Hematopoietic multipotent progenitor cell (in vitro differentiated cells): ENCODE results near the gene SRPK2. TPM values are rescaled to one million over a fixed set of nuclear protein-coding genes. Genes with fewer than 3 reads are reported as not detected.

ENCODE experiments used
- DNase-seq, 3 donors: peaks; one replicate each; pipeline ENCODE4 v3.0.0-alpha.2; 2011 to 2015; ENCODE audit warnings: low read depth in 2 of 3, low spot score in 2 of 3
- total RNA-seq: library from RNA; depleted of rRNA; stranded (reverse); fragments of >200 nt; gene quantifications from one replicate; pipeline ENCODE4 v1.2.3, GENCODE V29; 2012

Gene SRPK2
- total RNA-seq, 1 donor, result 16.7 TPM

DNA sequence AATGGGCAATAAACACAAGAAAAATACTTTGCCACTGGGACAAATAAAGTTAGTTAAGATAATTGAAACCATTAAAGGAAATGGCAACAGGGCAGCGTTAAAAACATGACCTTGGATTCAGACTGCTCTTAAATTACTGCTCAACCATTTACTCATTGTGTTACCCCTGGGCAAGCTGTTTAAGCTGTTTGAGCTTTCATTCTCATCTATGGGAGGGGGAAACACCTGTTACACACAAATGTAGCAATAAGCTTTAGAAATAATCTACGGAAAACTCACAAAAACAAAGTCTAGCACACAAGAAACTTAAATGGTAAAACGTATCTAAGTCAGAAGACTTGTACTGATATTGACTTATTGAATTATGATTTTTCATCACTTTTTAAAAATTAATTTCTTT lies 237.6 kb downstream of the SRPK2 start:
- no peak for DNase-seq

DNA sequence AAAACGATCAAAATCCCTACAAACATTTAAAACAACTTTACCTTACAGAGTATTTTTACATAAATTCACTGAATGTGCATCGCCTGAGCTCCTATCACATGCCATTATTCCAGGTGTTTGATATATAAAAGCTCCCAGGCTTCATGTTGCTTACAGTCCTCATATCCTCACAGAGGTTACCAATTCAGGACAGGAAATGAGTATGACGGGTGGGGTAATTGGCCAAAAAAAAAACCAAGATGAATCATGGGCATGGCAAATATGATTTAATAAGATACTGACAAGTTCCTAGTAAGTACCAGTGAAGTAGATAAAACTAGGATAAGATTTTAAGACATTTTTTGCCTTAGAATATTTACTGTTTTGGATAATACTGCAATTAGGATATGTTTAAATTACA lies 238.9 kb downstream of the SRPK2 start:
- DNase-seq, result no peak

DNA sequence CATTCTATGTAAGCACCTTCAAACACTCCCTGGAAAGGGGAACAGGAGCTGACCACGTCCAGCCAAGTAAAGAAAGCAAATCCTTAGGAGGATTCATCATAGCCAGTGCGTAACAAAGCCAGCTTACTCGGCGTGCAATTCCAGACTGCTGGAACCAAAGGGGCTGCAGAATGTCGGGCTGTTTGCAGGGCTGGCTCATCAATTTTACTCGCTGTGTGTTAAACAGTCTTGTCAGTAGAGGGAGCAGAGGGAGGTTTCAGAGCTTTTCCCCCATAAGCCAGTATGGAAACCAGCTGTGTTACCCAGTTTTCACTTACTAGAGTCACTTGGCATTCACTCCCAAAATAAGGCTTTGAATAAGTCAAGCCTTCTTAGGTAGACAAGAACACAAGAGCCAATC lies 247.7 kb downstream of the SRPK2 start:
- peak in 1 of 3 donors; percentile 22 for DNase-seq

DNA sequence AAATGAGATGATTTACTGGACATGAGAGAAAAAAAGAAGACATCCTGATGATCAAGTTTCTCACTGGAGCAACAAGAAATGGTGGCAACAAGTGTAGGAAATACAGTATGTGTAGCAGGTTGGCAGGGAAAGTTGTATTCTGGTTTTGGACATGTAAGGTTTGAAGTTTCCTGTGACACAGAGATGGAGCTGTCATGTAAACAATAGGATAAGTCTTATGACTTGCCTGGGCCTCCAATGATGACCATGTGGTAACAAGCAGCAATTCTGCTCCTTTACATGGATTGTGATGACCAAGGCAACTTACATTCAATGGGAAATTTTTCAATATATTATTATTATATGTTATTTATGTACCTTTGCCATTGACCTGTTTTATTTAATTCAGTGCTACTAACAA lies 249.3 kb downstream of the SRPK2 start:
- DNase-seq, result no peak

DNA sequence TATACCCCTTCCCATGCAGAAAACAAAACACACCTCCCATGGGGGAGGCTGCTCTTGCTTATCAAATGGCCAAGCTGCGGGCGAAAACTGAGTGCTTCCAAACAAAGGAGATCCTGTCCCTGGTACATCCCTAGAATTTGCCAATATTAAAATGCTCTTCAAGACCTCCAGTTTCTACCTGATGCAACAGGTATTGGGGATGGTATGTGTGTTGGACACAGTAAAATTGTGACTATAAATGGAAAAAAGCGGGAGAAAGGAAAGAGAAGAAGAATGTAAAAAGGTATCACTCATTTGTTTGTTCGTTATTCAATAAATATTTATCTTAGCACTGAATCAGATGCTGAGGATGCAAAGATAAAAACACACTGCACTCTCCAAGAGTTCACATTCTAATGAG lies 250.8 kb downstream of the SRPK2 start:
- no peak for DNase-seq

- DNase-seq, result no peak
These were observed 252.5 kb downstream of the SRPK2 start for GRCh38 chr7:105136221-105136620.

GRCh38 chr7:105133986-105134655 lies 254.6 kb downstream of the SRPK2 start:
- DNase-seq, result no peak

DNA sequence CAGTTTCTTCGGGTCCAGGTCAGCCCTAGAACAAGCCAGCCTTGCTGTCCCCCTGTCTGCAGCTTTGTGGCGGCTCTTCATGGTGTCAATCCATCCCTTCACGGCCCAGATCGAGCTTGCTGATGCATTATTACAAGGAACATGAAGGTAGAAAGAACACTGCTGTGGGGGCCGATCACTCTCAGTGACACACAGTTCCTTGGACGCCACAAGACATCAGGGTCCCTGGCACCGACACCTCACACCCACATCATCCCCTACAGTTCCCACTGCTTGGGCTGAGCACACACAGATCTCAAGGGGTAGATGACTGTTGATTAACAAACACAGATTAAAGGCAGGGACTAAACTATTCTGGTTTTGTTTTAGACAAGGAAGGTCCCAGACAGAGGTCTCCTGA lies 255.4 kb downstream of the SRPK2 start:
- no peak for DNase-seq

DNA sequence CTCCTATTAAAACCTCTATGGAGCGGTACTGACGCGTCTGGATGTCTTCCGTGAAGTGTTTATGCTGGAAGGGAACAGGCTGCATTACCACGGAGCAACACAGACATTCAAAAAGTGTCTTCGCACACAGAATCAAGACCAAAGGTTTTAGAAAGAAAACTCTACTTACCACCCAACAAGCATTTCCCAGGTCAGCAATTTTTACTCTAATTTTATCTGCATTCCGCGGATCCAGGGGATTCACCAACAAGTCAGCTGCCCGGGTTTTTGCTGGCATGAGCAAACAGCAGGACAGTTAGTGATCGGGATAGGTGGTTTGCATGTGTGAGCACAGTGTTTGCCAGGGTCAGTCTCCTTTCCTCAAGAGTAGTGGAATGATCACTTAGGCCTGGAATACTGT lies 255.9 kb downstream of the SRPK2 start:
- no peak for DNase-seq

- DNase-seq, result no peak
These were observed 256.4 kb downstream of the SRPK2 start for GRCh38 chr7:105132335-105132734.

- no peak for DNase-seq
These were observed 256.8 kb downstream of the SRPK2 start for GRCh38 chr7:105131890-105132289.

DNA sequence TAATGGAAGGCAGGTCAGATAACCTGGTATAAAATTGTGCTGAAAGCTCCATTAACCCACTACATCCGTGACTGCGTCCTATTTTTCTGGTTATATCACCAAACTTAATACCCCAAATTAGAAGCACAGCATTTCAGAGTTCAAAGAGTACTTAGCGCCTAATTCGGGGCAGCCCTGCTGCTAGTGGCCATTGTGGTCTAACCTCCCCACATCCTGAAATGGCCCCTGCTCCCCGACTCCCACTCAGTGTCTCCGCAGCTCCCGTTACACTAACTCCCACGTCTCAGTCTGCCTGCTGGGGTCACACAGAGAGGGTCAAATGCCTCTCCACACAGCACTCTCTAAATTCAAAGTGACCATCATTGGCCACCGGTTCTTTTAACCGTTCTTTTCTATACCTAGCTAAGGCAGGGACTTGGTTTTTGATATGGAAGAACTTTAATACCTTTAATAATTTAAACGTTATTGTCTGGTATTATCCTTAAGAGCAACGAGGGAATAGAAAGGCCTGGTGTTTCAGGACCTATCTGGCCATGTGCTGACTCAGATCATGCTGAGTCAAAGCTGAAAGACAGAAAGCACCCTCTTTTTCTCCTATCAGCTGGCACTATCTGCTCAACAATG lies 257.6 kb downstream of the SRPK2 start:
- DNase-seq, result no peak

DNA sequence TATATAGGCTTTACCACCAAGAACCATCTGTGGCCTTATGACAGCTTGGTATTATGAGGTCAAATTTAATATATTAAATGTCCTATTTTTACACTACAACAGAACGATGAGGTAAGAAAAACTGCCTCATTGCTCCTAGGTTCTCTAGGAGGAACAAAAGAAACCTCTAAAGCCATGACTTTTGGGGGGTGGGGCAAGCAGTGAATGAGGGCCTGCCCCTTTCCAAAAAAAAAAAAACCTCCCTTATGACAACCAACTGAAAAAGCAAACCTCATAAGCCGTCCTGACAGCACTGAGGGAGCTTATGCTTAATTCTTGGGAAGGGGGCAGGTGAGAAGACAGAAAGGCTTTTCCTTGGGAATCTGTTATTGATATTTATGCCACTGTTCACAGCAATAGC lies 258.1 kb downstream of the SRPK2 start:
- DNase-seq, result no peak

- no peak for DNase-seq
These were observed 258.7 kb downstream of the SRPK2 start for GRCh38 chr7:105130048-105130447.

DNA sequence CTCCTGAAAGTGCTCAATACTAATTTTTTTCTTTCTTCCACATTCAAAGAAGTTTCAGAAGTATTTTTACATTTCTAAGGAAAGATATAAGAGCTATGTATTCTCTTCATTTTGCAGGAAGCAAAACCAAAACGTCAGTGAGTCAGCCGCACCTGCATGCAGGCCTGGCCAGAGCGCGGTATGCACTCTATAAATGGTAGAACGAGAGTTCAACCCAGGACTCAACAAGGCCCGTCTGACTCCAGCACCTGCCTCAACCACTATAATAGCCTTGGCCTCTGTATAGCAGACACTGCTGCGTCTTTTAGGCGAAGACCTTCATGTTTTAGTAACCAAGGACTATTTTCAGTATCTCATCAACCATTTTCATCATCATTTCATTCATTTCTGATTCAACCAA lies 261.5 kb downstream of the SRPK2 start:
- no peak for DNase-seq

GRCh38 chr7:105126436-105126975 lies 262.2 kb downstream of the SRPK2 start:
- DNase-seq, result no peak

- no peak for DNase-seq
These were observed 263.0 kb downstream of the SRPK2 start for GRCh38 chr7:105125745-105126144.

- no peak for DNase-seq
These were observed 266.1 kb downstream of the SRPK2 start for GRCh38 chr7:105122619-105123018.

DNA sequence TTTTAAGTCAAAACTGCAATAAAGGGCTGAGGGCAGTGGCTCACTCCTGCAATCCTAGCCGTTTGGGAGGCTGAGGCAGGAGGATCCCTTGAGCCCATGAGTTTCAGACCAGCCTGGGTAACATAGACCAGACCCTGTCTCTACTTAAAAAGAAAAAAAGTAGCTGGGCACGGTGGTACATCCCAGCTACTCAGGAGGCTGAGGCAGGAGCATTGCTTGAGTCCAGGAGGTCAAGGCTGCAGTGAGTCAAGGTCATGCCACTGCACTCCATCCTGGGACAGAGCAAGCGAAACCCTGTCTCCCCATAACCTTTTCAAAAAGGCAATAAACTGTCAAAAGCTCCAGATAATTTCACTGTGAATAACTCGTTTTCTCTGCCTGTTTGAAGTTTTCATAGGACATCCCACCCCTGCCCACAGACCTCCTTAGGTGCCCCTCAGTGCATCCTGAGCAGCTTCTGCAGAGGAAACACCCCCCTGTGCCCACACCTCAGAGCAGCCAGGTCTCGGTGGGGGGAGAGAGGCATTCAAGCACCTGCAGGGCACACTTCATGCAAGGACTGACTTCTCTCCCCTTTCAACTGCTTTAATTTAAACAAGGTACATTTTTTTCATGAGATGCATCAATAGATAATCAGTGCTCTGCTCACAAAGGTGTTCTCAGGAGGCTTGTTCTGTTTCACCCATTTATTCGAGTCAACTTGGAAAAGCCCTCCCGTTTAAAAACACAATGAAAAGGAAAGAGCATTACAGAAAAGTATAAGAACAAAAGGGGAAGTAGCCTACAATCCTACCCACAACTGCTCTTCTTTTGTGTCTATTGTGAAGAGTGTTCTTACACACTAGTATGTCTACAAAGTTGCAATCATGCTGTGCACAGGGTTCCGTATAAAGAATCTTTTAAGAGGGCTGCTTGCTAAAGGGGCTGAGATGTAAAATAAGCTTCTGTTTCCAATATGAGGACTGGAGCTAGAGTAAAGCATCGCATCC lies 269.8 kb downstream of the SRPK2 start:
- DNase-seq, result peak in 2 of 3 donors; percentile 8 to 52

- no peak for DNase-seq
These were observed 276.0 kb downstream of the SRPK2 start for GRCh38 chr7:105112440-105113418.
